HTERT RPE-1 (cell line): ENCODE measurements around the gene COL18A1.
"Not testable (repeated sequence)": the region's sequence is repeated elsewhere in the genome, so short reads cannot be mapped to it uniquely, and the experiment has no call there.

Experiments used
- in situ Hi-C: fragments of 300-500 bp; cut with MboI; formaldehyde crosslinking; loops from 4 replicates; pipeline ENCODE4 v1.14.3; 2020; ENCODE audit warnings: low sequenced_read_pairs

Gene COL18A1

DNA sequence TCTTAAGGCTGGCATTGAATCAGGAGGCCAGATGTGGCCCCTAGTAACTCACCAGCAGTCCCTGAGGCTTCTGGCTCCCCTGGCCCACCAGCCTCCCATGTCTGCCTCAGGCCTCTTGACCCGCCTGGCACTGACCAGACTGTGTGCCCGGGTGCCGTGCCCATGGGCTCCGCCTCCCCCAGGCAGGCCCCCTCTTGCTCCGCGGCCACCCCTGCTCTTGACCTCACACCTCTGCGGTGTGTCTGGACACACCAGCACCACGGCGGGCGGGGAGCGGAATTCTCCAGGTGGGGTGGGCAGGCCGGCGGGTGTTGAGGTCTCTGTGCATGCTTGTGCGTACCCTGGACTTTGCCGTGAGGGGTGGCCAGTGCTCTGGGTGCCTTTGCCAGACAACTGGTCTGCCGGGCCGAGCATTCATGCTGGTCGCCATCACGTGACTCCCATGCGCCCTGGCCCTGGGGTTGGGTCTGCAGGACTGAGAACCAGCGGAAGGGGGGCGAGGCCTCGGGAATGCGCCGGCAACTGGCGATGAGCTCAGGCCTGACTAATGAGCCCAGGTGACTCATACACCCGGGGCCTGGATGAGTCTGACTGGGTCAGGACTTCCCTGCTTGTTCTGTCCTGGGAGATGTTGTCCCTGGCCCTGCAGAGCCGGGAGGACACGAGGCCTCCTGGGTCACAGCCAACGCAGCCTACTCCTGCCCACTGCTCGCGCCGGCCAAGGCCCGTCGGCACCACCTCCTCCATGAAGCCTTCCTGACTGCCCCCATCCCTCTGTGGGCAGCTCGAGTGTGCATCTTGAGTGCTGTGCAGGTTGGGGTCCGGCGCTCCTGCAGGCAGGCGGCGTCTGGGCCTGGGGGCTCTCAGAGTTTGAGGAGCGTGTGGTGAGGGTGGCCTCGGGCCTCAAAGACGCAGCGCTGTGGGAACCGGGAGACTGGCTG, 22.6 kb downstream of the COL18A1 start:
- in situ Hi-C loops, result no loop called here

DNA sequence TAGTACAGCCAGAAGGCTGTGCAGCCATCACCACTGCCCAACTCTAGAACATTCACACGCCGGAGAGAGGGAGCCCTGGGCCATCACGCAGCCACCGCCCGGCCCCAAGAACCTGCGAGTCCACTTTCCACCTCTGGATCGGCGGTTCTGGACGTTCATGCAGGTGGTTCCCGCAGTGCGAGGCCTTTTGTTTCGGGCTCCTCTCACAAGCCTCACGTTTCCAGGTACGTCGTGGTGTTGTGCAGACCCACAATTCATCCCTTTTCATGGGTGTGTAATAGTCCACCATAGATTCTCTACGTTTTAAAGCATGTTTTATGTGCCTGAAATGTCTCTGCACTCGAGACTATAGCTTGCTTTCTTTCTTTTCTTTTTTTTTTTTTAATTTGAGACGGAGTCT, 23.6 kb downstream of the COL18A1 start:
- in situ Hi-C loops, result no loop called here

DNA sequence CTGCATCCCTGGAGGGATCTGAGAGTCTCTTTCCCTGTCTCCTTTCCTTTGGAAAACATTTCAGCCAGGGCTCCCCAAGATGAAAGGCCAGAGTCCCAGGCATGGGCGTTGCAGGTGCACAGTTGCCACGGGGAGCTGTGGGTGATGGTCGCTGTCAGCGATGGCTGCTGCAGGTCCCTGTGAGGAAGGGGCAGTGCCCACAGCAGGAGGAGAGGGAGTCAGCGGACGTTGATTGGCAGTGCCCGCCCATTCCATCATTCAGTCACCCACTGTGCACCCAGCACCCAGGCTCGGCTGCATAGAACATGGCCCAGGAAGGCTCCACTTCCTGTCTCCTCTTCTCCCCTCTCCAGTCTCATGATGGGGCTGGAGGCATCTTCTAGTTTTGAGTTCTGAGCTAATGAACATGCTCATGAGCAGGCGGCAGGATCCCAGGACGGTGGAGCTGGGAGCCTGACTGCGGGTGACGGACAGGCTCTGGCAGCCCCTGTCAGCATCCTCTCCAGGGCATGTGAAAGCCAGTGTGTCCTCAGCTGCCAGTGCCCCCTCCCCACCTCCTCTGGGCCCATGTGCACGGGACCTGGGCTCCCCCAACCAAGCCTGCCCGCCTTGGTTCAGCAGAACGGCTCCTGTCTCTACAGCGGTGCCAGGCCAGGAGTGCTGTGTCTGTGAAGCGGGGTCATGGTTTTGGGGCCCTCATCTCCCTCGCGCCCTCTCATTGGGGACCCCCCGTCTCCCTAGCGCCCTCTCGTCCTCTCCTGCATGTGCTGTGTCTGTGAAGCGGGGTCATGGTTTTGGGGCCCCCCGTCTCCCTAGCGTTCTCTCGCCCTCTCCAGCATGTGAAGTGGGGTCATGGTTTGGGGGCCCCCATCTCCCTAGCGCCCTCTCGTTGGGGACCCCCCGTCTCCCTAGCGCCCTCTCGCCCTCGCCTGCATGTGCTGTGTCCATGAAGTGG, 24.5 kb downstream of the COL18A1 start:
- in situ Hi-C loops, result no loop called here

DNA sequence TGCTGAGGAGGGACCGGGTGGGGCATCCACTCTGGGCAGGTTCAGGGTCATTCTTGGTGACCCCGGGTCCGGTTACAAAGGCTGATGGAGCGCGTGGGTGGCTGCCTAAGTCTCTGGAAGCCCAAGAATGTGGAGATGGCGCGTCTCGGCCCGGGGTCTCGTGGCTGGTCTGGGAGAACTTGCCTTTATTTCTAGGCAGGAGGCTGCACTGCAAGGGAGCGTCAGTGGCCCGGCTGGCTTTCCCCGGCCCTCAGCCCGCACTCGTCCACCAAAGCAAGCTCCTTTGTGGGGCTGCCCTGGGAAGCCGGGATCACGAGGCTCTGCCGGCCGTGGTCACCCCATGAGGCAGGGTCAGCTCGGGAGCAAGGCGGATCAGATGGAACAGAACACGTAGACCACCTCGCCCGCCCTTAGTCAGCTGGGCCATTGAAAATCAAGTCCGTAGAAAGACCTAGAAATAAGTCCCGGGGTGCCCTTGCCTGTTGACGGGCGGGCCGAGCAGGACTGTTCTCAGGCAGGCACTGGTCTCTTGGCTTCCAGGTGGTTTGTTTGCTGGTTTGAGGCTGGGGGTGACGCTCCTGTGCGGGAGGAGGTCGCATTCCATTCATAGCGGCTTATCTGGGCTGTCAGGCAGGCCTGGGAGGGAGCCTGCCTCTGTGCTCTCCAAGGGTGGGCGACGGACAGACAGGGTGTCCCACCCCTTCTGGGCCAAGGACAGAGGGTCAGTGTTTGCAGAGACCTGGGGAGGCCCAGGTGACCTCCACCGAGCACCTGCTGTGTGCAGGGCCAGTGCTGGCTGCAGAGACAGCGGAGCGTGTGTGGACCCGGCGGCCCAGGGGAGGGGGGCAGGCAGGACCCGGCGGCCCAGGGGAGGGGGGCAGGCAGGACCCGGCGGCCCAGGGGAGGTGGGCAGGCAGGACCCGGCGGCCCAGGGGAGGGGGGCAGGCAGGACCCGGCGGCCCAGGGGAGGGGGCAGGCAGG, 25.8 kb downstream of the COL18A1 start:
- in situ Hi-C loops, result no loop called here

DNA sequence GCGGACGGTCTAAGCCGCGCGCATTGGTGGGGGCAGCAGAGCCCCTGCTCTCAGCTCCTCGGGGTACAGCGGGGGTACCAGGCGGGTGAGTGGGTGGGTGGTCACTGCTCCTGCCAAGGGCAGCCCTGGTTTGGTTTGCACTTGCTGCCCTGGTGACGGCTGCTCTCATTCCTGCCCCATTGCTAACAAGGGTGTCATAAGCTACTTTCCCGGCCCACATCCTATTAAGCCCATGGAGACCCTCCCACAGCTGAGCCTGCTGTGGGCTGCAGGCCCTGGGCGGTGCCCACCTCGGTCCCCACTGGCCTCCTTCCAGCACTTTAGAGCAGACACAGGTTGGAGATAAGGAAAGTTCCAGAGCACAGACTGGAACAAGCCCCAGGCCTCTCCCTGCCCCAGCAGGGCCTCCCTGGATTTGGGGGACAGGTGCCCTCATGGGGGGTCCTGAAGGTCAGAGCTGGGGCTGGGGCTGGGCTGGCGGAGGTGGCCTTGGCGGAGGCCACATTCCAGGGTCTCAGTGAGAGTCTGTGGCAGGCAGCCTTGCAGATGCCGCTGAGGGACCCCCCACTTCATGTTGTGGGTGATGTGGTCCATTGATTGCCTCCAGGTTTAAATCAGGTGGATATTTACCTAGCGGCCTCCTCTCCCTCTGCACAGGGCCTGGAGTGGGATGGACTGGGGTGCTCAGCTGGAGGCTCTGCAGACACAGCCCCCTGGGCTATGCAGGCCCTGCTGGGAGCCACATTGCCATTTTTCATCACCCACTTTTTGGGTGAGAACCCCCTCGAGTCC, 27.0 kb downstream of the COL18A1 start:
- in situ Hi-C loops, result no loop called here

DNA sequence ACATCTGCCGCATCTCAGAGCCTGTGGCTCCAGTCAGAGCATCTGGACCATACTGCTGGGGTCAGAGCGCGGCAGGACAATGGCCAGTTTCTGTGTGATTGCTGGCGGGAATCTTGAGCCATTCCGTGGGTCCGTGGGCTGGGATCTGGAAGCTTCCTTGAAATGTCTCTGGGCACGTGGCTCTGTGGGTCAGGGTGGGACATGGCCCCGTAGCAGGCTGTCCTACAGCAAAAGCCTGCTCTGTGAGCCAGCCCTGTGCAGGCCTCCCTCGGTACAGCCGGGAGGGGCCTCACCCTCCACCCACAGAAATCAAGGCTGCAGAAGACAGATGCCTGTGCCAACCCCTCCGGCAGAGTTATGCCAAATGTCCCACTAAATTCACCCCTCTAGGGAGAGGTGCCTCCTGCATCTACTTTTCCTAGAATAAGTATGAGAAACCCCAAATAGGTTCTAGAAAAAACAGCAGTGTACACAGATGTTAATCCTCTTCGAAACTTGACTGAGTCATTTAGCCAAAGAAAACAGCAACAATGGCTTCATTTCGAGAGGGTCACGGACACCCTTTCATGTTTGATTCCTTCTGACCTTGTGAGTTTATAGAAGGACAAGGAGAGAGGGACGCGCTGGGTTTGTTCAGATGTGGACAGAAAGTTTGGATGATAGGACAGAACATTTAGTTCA, 27.8 kb downstream of the COL18A1 start:
- in situ Hi-C loops, result no loop called here

DNA sequence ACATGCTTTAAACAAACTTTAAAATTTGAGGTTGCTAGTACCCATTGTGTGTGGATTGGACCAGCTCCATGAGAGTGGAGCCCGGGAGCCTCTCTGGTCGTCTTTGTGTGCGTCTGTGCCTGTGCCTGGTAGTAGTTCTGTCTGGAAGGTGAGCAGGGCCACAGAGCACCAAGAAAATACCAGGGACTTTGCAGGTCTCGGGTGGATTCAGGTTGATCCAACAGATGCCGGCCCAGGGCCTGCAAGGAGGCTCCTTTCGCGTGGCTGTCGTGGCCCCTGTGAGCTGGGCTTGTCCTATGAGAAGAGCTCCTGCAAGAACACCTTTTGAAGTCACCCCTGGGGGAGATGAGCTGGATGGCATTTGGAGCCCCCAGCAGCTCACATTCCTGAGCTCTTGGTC, 28.3 kb downstream of the COL18A1 start:
- in situ Hi-C loops, result no loop called here

DNA sequence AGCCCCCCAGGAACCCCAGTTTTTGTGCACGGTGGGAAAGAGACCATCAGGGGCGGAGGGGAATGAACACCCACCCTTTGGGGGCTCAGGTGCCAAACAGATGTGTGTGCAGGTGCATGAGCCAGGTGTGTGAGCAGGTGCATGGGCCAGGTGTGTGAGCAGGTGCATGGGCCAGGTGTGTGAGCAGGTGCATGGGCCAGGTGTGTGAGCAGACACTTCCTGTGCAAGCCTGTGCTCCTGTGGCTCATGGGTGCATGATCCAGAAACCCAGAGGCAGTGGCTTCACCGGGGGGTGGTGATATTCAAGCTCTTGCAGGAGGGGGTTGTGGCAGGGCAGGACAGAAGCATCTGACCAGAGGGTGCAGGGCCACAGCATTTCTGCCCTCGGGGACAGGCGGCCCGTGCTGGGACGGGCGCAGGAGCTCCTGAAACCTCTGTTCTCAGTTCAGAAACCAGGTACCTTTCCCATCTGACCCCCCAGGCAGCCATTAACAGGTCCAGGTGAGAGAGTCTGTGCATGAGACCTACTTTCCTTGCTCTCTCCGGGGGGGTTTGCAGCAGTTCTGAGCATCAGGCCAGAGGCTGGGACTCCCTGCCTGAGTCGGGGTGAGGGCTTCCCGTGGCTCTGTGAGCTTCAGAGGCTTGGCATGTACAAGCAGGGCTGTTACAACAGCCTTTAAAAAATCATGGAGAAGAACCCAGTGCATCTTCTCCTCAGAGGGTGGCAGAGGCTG, 29.1 kb downstream of the COL18A1 start:
- in situ Hi-C loops, result no loop called here

DNA sequence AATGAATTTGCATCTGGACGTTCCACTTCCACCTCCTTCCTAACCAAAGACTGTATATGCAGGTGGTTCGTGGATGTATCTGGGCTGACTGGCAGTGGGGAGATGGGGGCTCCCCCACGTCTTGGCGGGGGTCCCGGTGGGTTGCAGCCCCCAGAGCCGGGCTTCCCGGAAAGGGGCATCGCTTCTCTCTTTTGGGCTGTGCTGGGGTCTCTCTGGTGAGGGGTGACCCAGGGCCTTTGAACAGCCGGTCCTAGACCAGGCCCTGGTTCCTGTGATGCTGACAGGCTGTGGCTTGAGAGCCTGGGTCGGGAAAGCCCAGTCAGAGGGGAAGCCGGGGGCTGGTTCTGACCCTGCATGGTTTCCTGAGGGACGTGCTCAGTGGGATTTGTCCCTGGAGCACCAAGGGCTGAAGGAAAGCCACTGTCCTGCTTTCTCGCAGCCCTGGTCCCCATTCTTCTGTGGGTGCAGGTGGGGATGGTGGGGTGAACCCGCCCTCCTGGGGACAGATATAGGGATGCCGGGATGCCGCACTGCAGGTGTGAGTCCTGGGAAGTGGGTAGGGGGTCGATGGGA, 29.8 kb downstream of the COL18A1 start:
- in situ Hi-C loops, result no loop called here

DNA sequence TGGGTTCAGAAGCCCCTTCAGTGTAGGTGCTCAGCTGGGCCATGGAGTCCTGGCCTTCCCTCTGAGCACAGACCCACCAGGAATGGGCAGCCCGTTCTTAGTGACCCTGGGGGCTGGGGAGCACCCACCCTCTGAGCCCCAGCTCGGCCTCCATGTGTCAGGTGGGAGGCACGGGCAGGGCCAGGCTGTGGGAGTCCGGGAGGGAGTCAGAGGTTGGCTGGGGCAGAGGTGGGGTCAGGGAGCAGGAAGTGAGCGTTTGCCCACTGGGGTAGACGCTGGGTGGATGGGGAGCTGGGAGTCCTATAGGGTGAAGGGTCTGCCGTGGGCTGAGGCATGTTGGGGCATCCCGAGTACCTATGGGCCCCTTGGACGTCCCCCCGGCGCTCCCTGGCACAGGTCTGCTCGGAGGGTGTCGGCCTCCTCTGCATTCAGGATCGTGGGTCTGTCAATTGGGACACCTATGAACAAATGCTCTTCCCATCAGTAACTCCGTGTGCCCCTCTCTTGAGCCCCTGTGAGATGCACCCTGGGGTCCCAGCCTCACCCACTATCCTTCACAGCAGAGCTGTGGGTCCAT, 30.5 kb downstream of the COL18A1 start:
- in situ Hi-C loops, result no loop called here

DNA sequence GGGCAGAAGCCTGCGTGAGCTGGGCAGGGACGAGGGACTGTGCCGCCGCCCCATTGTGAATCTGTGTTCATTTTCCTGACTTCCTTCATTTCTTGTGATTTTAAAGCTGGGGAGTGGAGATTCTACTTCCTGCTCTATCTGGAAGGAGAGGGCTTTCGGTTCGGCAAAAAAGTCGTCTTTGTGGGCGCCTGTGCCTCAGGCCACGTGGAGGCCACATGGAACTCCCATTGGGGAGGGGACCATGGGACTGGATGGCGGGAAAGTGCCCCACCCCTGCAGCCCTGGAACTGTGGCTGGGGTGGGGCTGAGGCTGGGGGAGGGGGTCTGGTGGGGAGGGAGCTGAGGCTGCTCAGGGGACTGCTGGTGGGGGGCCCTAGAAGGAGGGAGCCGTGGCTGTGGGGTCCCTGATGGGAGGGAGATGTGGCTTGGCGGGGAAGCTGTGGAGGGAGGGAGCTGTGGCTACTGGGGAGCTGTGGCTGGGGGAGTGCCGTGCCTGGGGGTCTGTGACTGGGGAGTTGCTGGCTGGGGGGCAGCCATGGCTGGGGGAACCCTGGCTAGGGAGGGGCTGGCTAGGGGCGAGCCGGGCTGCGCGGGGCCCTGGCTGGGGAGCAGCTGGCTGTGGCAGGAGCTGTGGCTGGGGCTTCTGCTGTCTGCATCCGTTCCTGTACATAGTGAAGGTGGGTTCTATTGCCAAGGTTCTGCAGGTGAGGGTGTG, 31.5 kb downstream of the COL18A1 start:
- in situ Hi-C loops, result no loop called here

DNA sequence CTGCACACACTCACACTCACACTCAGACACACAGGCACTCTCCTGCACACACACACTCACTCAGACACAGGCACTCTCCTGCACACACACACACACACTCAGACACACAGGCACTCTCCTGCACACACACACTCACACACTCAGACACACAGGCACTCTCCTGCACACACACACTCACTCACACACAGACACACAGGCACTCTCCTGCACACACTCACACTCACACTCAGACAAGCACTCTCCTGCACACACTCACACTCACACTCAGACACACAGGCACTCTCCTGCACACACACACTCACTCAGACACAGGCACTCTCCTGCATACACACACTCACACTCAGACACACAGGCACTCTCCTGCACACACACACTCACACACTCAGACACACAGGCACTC, 32.9 kb downstream of the COL18A1 start:
- in situ Hi-C loops, result not testable (repeated sequence)

DNA sequence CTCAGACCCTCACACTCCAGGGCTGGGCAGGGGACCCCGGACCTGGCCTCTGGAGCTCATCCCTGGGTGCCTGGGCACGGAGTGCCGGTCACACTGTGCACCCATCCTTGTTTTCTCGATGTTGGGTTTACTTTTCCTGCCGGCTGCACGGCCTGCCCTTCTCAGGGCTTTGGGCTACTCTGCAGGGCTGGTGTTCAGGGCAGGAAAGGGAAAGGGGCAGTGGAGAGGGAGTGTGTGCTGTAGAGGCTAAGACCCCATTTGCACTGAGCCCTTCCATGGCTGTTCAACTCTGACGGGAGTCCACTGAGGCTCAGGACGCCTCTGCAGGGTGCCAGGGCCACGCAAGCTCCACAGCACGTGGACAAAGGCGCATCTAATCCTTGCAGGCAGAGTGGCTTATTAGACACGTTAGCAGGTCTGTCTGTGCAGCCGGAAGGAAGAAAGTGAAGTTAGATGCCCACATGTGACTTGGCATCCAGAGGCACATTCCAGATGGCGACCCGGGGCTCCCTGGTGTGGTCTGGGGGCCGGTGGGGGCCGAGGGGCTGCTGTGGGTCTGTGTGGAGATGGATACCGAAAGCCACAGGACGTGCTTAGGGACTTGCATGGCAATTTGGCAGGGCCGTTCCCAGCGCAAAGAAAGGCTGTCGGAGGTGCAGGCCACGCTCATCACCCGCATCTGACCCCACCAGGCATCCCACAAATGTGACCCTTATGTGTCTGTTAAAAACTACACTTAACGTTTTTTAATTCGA, 33.6 kb downstream of the COL18A1 start:
- in situ Hi-C loops, result no loop called here

DNA sequence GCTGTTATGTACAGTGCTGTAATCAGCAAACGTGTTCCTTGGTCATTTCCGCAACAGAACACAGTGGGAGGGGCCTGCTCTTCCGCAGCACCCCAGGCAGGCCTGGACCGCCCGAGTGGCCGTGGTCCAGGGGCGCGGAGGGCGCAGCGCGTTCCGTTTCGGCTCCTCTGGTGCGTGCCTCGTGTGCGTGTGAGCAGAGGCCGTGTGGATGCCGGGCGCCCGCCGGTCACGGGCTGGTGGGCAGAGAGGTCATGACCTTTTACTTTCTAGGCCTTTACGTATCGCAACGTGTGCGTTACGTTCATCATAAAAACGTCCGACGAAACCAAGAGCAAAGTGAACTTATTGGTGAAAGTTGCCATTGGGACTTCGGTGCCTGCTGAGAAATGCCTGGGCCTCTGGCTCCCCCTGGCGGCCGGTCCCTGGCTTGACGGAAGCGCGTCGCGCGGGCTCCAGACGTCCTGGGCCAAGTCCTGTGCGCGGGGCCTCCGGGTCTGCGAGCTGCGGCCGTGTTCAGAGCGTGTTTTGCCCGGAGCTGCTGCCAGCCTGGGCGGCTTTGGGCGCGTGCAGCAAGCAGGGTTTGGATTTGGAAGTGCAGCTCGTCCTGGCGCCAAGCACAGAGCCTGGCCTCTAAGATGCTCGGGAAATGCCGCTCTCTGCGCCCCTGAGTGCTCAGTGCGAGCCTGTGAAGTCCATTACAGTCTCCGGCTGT, 34.4 kb downstream of the COL18A1 start:
- in situ Hi-C loops, result no loop called here

DNA sequence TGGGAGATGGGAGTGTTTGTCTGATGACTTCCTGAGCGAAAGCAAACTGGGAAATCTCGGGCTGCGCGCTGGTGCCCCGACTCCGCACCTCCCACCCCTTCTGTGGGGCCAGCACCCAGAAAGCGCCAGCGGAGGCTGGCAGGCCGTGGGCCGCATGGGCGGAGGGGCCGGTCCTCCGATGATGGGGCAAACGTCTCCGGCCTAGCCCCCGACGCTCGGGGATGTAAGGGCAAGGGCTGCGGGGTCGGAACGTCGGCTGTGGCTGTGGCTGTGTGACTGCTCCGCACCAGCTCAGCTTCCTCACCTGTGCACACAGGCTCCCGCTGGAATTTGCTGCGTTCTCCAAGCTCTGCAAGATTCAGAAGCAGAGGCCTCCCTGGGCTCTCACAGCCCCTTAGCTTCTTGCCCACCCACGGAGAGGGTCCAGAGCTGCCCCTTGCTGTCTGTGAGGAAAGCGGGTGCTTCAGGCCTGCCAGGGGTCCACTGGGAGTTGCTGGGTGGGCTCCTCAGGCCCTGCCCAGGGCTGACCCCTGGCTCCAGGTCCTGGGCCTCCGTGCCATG, 35.0 kb downstream of the COL18A1 start:
- in situ Hi-C loops, result no loop called here
